ENCODE measurements around the gene CITED2. TPM values are rescaled to one million over a fixed set of nuclear protein-coding genes. Genes with fewer than 3 reads are reported as not detected.

CITED2 gene
- total and polyA plus RNA-seq, 2 of the 8 experiments (the other 6 are each of a cell fraction or from before 2014, with no cell fraction given), result 89.1 to 115 TPM

GRCh38 chr6:139376017-139376330 lies 1.5 kb upstream of the CITED2 start:
- H3K18ac ChIP-seq (ENCODE audit: extremely low read depth, low read length), result peak overlapping the region; percentile 80; the same call in 1 of the 2 replicates
- no peak for DNase-seq (ENCODE audit: low read depth in 1 of 2, low spot score in 2 of 2)
- no peak overlapping the region for H3K14ac ChIP-seq (ENCODE audit: insufficient read length)
- H2BK15ac ChIP-seq (ENCODE audit: low read length), result no peak overlapping the region
- H3K4me3 ChIP-seq (ENCODE audit: extremely low read depth in 1 of 4, insufficient read depth in 2 of 4, low read depth in 3 of 4, low read length in 4 of 4), result peak overlapping the region; percentile 79 to 96 (median 95)
- peaks cover 3 to 30% (median 10%) of the 10 kb centered on the region in 4 experiments; a peak in 5 of 8 replicates for H3K36me3 ChIP-seq (ENCODE audit: control insufficient read depth in 2 of 4, insufficient read depth in 4 of 4, low read length in 3 of 4)
- peak overlapping the region; percentile 95; the same call in 1 of the 2 replicates for H2BK5ac ChIP-seq (ENCODE audit: low read depth, low read length)
- no peak overlapping the region for H3K56ac ChIP-seq (replicated peaks; ENCODE audit: insufficient read length, low read depth, low read length)
- H3K4me2 ChIP-seq (ENCODE audit: insufficient read depth in 1 of 2, low read depth in 2 of 2, low read length in 2 of 2), result peak overlapping the region; percentile 92 to 97
- H3K79me1 ChIP-seq (ENCODE audit: low read depth, low read length), result no peaks in the 10 kb centered on the region; the same call in 1 of the 2 replicates
- peak overlapping the region; percentile 57 to 95 (median 94) for H3K9ac ChIP-seq (replicated peaks in 1 of 4; ENCODE audit: extremely low read depth in 1 of 4, low read depth in 3 of 4, low read length in 3 of 4)
- peak overlapping the region; percentile 28 for H3K4ac ChIP-seq (replicated peaks; ENCODE audit: insufficient read length, low read depth, low read length)
- no peak for FAIRE-seq
- H3K23me2 ChIP-seq (ENCODE audit: low read depth, low read length), result peaks cover 16% of the 10 kb centered on the region
- ChIA-PET CTCF (ENCODE audit: partially characterized antibody) (interaction anchor here (0.6 to 1.3 kb wide), 3 partner anchors 67 to 487 kb away, joined by 3 read pairs; no protein-coding TSS in a partner anchor), POLR2A (ENCODE audit: partially characterized antibody) (interaction anchor here (0.8 to 3.6 kb wide), 16 partner anchors 9 to 1060 kb away, joined by 3 to 34 read pairs (median 4); no protein-coding TSS in a partner anchor)
- peak overlapping the region; percentile 43; the same call in 1 of the 2 replicates for H2AFZ ChIP-seq (ENCODE audit: low read length)
- peaks cover 8 to 34% of the 10 kb centered on the region in 2 experiments; a peak in 3 of 4 replicates for H3K79me2 ChIP-seq (ENCODE audit: control insufficient read depth in 1 of 2, insufficient read depth in 2 of 2, low read length in 2 of 2)
- 6% methylated on average over 9 of the region's 11 CpGs; no CpG with 5 or more reads in 1 of the 2 experiments for WGBS, 2 experiments (ENCODE audit: extremely low coverage in 1 of 2, insufficient coverage in 1 of 2, insufficient read length in 1 of 2, insufficient replicate concordance in 2 of 2, low coverage in 1 of 2, low lambda C conversion rate in 2 of 2, missing lambda C conversion rate in 1 of 2)
- peak overlapping the region; percentile 9; the same call in 1 of the 2 replicates for H2BK20ac ChIP-seq (ENCODE audit: low read length)
- peak overlapping the region; percentile 92 for H3K27ac ChIP-seq (ENCODE audit: low read depth, low read length)
- no peak overlapping the region for H2AK5ac ChIP-seq (ENCODE audit: low read depth, low read length)
- H2BK12ac ChIP-seq (ENCODE audit: low read depth, low read length), result peak overlapping the region; percentile 100; the same call in 1 of the 2 replicates
- no peak for TF ChIP-seq KDM1A (IDR thresholded peaks at IDR 0.05; ENCODE audit: borderline replicate concordance, low read length)
- TF ChIP-seq FOSL1 (IDR thresholded peaks at IDR 0.05; ENCODE audit: insufficient read depth, low read depth, low read length), result no peak
- TF ChIP-seq JUN (IDR thresholded peaks at IDR 0.05; ENCODE audit: low read depth, low read length), result no peak
- H3K27me3 ChIP-seq (replicated peaks in 1 of 4; ENCODE audit: control insufficient read depth in 3 of 4, extremely low read depth in 1 of 4, insufficient read depth in 3 of 4, low read length in 3 of 4), result 0 out of 7 replicates have a peak, but pooled peaks cover 0 to 3% (median 0%) of the 10 kb centered on the region in 4 experiments
- H4K5ac ChIP-seq (ENCODE audit: insufficient read length, low read depth, low read length), result peak overlapping the region; percentile 87
- no peaks in the 10 kb centered on the region for H3K9me3 ChIP-seq (ENCODE audit: insufficient read depth in 2 of 2, low read depth in 1 of 2, low read length in 1 of 2)
- H4K8ac ChIP-seq (ENCODE audit: extremely low read depth, insufficient read depth, low read length), result no peak overlapping the region; the same call in 1 of the 2 replicates
- no peak overlapping the region for H4K91ac ChIP-seq (replicated peaks; ENCODE audit: insufficient read length, low read length)
- no peak overlapping the region for H2BK120ac ChIP-seq (replicated peaks; ENCODE audit: low read depth, low read length)
- H3K23ac ChIP-seq (ENCODE audit: insufficient read length), result no peak overlapping the region
- peaks cover 7% of the 10 kb centered on the region in 2 experiments for H4K20me1 ChIP-seq (replicated peaks in 1 of 2; ENCODE audit: control insufficient read depth in 1 of 2, insufficient read depth in 2 of 2, low read length in 2 of 2)
- H3K4me1 ChIP-seq (replicated peaks in 1 of 4; ENCODE audit: control insufficient read depth in 3 of 4, insufficient read depth in 4 of 4, low read length in 3 of 4), result peaks cover 7 to 14% (median 8%) of the 10 kb centered on the region in 4 experiments; a peak in 6 of 7 replicates
